ENCODE data around the gene WDR74.

Gene WDR74

DNA sequence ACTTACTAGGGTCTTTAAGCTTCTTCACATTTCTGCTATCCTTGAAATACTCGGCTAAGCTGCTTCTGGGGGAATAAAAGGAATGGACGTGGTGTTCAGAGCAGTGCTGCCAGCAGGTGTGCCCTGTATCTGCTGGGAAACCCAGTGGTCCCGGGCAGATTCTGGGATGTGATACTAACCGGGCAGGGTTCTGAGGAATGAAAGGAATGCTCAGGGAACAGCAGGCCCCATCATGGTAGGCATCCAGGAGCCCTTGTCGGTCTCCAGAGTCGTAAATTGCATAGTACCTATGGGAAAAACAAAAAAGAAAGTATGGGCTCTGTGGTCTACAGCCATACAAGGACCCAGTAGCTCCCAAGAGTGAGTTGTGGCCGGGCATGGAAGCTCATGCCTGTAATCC, 43.1 kb downstream of the WDR74 start:
- Mint-ChIP-seq H3K27ac (peak overlapping the region; percentile 14), H3K27me3 (no peaks in the 10 kb centered on the region), H3K36me3 (peaks cover 67% of the 10 kb centered on the region)

DNA sequence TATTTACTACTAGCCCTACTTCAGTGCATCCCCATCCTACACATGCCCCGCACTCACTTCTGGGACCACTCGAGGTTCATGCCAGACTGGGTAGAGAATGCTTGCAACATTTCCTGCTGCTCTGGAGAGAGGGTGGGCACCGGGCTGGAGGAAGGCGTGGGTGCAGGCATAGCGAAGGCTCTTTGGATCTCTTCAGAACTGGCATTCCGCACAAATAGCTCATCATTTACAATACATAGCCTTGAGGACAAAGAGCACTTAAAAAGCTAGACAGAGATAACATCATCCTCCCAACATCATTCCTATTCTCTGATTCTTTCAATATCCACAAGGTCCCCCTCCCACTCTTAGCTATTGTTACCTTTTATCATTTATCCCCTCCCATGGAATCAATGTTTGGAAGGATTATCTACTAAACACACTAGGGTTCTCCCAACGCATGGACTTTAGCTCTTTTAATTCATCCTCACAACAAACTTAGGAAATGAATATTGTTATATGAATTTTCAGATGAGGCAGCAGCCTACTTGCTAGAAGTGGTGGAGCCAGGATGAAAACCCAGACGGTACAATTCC, 45.1 kb downstream of the WDR74 start:
- no peak for ATAC-seq
- Mint-ChIP-seq H3K4me3 (no peak overlapping the region), H3K27ac (no peak overlapping the region), H3K27me3 (no peaks in the 10 kb centered on the region), H3K4me1 (peaks cover 25% of the 10 kb centered on the region), H3K9me3 (no peaks in the 10 kb centered on the region), H3K36me3 (peaks cover 68% of the 10 kb centered on the region)

More for the DNA sequence above, 43.1 kb downstream of the WDR74 start:
- ATAC-seq = no peak
- H3K4me1 Mint-ChIP-seq = peaks cover 8% of the 10 kb centered on the region
- no peaks in the 10 kb centered on the region for H3K9me3 Mint-ChIP-seq
- no peak overlapping the region for H3K4me3 Mint-ChIP-seq

DNA sequence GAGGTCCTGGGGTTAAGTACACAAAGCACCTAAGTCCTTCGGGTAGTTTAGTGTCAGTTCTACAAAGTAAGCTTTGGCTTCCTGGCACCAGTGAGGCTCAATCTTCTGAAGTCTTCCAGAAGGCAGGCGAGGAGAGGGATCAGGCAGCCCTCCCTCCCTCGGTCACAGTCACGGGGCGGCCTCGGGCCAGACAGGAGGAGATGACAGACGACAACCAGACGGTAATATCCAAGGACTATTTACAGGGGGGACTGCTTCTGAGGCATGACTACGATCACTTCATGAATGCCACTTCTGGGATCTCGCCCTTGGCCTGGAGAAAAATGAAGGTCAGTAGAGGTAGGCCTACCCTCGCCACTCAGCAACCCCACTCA, 47.2 kb downstream of the WDR74 start:
- Mint-ChIP-seq H3K9me3 (no peaks in the 10 kb centered on the region), H3K4me1 (peaks cover 34% of the 10 kb centered on the region), H3K4me3 (peak overlapping the region; percentile 88), H3K27me3 (no peaks in the 10 kb centered on the region), H3K36me3 (peaks cover 60% of the 10 kb centered on the region), H3K27ac (peak overlapping the region; percentile 96)
- ATAC-seq = no peak

DNA sequence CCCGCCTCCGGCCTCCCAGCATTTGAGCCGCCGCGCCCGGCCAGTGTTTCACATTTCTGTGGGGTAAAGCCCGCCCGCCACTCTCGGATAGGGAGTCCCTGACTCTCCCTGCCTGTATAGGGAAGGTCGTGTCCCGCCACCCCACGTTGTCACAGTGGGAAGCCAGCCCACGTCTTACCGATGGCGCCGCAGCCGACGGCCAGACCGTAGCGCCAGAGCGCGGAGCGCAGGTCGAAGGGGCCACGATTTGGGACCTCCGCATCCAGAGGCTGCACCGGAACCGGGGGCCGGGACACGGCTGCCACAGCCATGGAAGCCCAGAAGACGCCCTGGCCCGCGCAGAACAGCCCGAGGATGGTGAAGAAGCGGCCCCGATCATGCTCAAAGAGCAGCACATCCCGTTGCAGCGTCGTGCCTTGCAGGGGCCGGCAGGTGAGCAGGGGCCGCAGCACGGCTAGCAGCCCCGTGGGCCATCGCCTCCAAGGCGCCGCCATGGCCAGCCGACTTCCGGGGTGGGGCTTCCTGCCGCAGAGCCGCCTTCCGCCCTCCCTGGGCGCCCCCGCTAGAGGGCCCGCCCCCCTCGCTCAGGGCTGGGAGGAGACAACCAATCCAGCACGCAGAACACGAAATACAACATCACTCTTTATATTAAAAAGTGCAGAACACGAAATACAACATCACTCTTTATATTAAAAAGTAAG, 47.7 kb downstream of the WDR74 start, which contains the start of gene TMEM223:
TSS of gene TMEM223 (minus strand) at position 506 of the 701 bp plus-strand sequence. CDS start at position 494, 12 bp downstream.
- peak within 1 kb of the TSS; percentile 96 for H3K27ac Mint-ChIP-seq
- peak within 1 kb of the TSS; percentile 88 for H3K4me3 Mint-ChIP-seq
- ATAC-seq = peak; percentile 92
- no peaks in the 10 kb centered on the region for H3K9me3 Mint-ChIP-seq
- no peaks in the 10 kb centered on the region for H3K27me3 Mint-ChIP-seq
- H3K36me3 Mint-ChIP-seq = peaks cover 55% of the 10 kb centered on the region
- H3K4me1 Mint-ChIP-seq = peaks cover 34% of the 10 kb centered on the region

DNA sequence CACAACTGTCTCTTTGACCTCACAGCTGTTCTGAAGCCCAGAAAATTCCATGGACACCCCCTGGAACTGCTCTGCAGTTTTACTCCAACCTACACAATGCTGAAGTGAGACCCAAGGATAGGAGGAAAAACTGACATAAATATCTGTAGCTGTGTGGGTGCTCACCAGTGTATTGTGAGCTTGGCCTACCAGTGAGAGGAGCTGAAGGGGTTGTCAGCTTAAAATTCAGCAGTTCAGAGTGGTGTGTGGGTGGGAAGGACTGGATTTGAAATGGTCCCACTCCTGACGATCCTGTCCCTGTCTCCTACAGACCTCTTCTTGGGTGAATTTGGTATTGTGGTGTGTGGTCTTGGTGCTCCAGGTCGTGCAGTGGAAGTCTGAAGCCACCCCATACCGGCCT, 49.8 kb downstream of the WDR74 start:
- Mint-ChIP-seq H3K4me1 (peaks cover 44% of the 10 kb centered on the region), H3K36me3 (peaks cover 37% of the 10 kb centered on the region), H3K4me3 (peak overlapping the region; percentile 97), H3K9me3 (no peaks in the 10 kb centered on the region), H3K27me3 (no peaks in the 10 kb centered on the region), H3K27ac (peak overlapping the region; percentile 96)
- ATAC-seq = no peak

DNA sequence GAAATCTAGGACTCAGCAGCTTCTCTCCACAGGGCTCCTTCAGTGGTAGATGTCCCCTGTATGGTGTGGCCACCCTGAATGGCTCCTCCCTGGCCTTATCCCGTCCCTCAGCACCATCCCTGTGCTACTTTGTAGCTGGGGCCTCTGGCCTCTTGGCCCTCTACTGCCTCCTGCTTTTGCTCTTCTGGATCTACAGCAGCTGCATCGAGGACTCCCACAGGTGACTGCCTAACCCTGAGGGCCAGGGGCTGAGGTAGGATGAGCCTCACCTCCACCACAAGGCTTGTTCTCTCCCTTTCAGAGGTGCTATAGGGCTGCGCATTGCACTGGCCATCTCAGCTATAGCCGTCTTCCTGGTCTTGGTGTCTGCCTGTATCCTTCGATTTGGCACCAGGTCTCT, 50.4 kb downstream of the WDR74 start:
- no peak for ATAC-seq
- Mint-ChIP-seq H3K4me1 (peaks cover 44% of the 10 kb centered on the region), H3K27me3 (no peaks in the 10 kb centered on the region), H3K4me3 (peak overlapping the region; percentile 97), H3K36me3 (peaks cover 31% of the 10 kb centered on the region), H3K27ac (peak overlapping the region; percentile 96), H3K9me3 (no peaks in the 10 kb centered on the region)

DNA sequence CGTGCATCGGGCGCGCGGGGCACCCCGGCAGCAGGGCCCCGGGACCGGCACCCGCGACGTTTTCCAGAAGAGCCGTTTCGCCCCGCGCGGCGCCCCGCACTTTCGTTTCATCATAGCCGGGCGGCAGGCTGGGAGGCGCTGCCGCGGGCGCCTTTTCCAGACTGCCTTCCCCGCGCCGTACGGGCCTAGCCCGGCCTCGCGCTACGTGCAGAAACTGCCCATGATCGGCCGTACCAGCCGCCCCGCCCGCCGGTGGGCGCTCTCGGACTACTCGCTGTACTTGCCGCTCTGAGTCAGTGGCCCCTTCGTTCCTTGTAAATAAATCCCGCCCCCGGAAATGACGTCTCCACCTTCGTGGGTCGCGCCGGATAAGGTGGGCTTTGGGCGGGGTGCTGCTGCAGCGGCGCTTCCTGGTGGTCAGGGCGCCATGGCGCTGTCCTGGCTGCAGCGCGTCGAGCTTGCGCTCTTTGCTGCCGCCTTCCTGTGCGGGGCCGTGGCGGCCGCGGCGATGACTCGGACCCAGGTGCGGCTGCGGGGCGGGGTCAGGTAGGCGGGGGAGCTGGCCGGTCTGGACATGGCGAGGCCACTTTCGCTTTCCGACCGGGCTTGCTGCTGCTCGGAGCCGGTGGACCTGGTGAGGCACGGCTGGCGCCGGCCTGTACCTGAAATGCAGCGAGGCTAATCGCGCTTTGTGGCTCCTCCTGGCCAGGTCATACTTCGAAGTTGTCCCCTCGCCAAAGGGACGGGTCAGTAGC, 52.2 kb downstream of the WDR74 start, which contains the start of gene TMEM179B:
TSS of gene TMEM179B (plus strand) at position 398 of the 755 bp plus-strand sequence. CDS start at position 428, 30 bp downstream.
- Mint-ChIP-seq H3K4me3 (peak within 1 kb of the TSS; percentile 97), H3K27ac (peak within 1 kb of the TSS; percentile 96), H3K9me3 (no peaks in the 10 kb centered on the region), H3K27me3 (no peaks in the 10 kb centered on the region), H3K4me1 (peaks cover 39% of the 10 kb centered on the region), H3K36me3 (peaks cover 35% of the 10 kb centered on the region)
- peak; percentile 91 for ATAC-seq

DNA sequence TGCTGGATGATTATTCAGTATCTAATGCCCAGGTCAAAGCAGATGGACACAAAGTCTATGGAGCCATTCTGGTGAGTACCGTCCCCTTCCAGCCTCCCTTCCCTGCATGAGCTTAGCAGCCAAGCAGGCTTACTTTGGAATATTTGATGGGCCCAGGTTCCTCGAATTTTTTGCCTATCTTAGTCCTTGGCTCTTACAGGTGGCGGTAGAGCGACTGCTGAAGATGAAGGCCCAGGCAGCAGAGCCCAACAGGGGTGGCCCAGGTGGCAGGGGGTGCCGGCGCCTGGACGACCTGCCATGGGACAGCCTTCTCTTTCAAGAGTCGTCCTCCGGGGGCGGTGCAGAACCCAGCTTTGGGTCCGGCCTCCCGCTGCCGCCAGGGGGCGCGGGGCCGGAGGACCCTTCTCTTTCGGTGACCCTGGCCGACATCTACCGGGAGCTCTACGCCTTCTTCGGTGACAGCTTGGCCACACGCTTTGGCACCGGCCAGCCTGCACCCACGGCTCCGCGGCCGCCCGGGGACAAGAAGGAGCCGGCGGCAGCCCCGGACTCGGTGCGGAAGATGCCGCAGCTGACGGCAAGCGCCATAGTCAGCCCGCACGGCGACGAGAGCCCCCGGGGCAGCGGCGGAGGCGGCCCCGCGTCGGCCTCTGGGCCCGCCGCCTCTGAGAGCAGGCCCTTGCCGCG, 52.9 kb downstream of the WDR74 start:
- Mint-ChIP-seq H3K36me3 (peaks cover 31% of the 10 kb centered on the region), H3K4me1 (peaks cover 36% of the 10 kb centered on the region)
- ATAC-seq = peak; percentile 91

More for the DNA sequence above, 52.9 kb downstream of the WDR74 start:
- H3K27me3 Mint-ChIP-seq = no peaks in the 10 kb centered on the region
- peak overlapping the region; percentile 87 for H3K4me3 Mint-ChIP-seq
- no peaks in the 10 kb centered on the region for H3K9me3 Mint-ChIP-seq
- peak overlapping the region; percentile 96 for H3K27ac Mint-ChIP-seq
